ENCODE data around the gene DICER1. TPM values are rescaled to one million over a fixed set of nuclear protein-coding genes. Genes with fewer than 3 reads are reported as not detected.
A peak's percentile ranks its signal among the peaks of the same experiment; 100 is the strongest.

DICER1 gene
- total and polyA plus RNA-seq, 9 of the 15 experiments (the other 6 are each of a cell fraction or from before 2014, with no cell fraction given) = 2.5 to 23.2 (median 12.4) TPM

- TF ChIP-seq ZBTB2 (IDR thresholded peaks at IDR 0.05) (no peak), EZH2 (IDR thresholded peaks at IDR 0.05; ENCODE audit: borderline replicate concordance, low read depth, low read length) (no peak), BHLHE40 (IDR thresholded peaks at IDR 0.05; ENCODE audit: low read length) (peak; percentile 93), LEF1 (IDR thresholded peaks at IDR 0.05) (0 out of 2 replicates have a peak, but pooled peaks have one; percentile 41), L3MBTL2 (IDR thresholded peaks at IDR 0.05) (0 out of 2 replicates have a peak, but pooled peaks have one; percentile 12), NCOR1 (IDR thresholded peaks at IDR 0.05) (no peak), ZKSCAN1 (IDR thresholded peaks at IDR 0.05; ENCODE audit: low read depth, low read length) (no peak), NBN (IDR thresholded peaks at IDR 0.05; ENCODE audit: low read depth) (no peak), MITF (IDR thresholded peaks at IDR 0.05) (no peak), SMAD3 (CRISPR knock-in tag; conservative IDR thresholded peaks at IDR 0.05) (no peak), HMG20A (CRISPR knock-in tag; conservative IDR thresholded peaks at IDR 0.05) (no peak), HNRNPL (IDR thresholded peaks at IDR 0.05; ENCODE audit: low read depth, low read length) (no peak)
These were observed 2.3 kb downstream of the DICER1 start (continued) for GRCh38 chr14:95155045-95155444.

Data from K562 (cell line).